ENCODE measurements around the gene DNAJB6.

DNA sequence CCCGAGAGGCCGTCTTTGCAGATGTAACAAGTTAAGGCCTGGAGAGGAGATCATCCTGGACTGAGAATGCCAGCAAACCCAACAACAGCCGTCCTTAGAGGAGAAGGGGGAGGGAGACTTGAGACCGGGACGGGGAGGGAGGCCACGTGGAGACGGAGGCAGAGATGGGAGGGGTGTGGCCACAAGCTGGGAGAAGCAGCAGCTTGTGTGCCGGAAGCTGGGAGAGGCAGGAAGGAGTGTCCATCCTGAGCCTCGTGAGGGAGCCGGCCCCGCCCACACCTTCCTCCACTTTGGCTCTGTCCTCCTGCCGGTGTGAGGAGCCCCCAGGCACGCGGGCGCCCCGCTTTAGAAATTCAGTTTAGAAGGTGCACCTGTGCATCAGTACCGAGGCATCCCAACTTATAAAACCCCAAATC, 95.7 kb downstream of the DNAJB6 start:
- TF ChIP-seq CTCF (IDR thresholded peaks at IDR 0.05 in 2 of 3, conservative IDR thresholded peaks at IDR 0.05 in 1 of 3; ENCODE audit: borderline replicate concordance in 1 of 3, insufficient read depth in 1 of 3, low read depth in 2 of 3, low read length in 2 of 3) (no peak), POLR2AphosphoS5 (IDR thresholded peaks at IDR 0.05; ENCODE audit: low read depth, low read length) (no peak), EZH2 (IDR thresholded peaks at IDR 0.05) (no peak), YY1 (IDR thresholded peaks at IDR 0.05; ENCODE audit: extremely low read depth, insufficient replicate concordance, low read depth, low read length) (no peak), REST (IDR thresholded peaks at IDR 0.05; ENCODE audit: low read depth) (no peak), JUND (IDR thresholded peaks at IDR 0.05) (no peak), POLR2A (IDR thresholded peaks at IDR 0.05; ENCODE audit: borderline replicate concordance, extremely low read depth, insufficient read depth, insufficient read length) (no peak), SRF (IDR thresholded peaks at IDR 0.05; ENCODE audit: low read depth) (no peak), SP1 (IDR thresholded peaks at IDR 0.05; ENCODE audit: low read depth) (no peak), EGR1 (IDR thresholded peaks at IDR 0.05; ENCODE audit: low read depth) (no peak)
